GM18526 (cell line): ENCODE results near the gene THOC7.

Experiments
- POLR2A ChIP-seq: IDR thresholded peaks from 3 replicates; pipeline ENCODE4 v1.6.1; 2011; ENCODE audit not compliant: insufficient read length; ENCODE audit errors: extremely low read depth

The THOC7 gene

DNA sequence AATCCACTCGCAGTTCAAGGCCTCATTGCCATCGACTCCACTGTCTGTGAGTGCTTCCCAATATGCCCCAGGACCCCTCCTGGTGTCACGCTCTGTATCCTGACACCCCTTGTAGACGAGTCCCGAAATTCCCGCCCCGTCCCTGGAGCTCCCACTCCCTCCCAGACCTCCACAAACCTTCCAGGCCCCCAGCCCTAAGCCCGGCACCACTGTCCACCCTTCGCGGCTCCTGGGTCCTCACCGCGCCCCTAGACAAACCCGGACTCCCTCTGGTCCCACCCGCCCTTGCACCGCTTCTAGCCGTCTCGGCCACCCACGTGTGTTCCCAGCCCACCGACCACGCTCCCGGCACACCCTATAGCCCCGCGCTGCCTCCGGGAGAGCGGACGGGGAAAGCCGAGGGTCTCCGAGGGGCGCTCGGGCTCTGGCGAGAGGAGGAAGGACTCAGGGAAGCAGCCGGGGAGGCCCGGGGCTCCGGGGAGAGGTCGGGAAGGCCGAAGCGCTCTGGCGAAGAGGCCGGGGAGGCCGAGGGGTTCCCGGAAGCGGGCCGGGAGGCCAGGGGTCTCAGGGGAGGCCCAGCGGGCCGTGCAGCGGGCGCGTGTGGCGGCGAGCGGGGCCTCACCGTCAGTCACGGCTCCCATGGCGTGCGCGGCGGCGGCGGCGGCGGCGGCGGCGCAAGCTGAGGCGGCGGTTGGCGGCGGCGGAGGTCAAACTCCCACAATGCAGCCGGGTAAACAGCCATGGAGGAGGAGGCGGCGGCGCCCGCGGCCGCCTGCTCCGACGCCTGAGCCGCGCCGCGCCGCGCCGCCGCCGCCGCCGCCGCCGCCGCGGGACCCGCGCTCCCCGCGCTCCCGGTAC, at the start of gene THOC7, which contains the start of gene ATXN7:
THOC7 (minus strand) TSS at position 656 of the 858 bp plus-strand sequence; CDS start at position 641, 15 bp downstream.
ATXN7 (plus strand) TSS at position 718 of the 858 bp plus-strand sequence. CDS start 48,732 bp downstream, outside the sequence.
- TF ChIP-seq POLR2A = peak; percentile 29

DNA sequence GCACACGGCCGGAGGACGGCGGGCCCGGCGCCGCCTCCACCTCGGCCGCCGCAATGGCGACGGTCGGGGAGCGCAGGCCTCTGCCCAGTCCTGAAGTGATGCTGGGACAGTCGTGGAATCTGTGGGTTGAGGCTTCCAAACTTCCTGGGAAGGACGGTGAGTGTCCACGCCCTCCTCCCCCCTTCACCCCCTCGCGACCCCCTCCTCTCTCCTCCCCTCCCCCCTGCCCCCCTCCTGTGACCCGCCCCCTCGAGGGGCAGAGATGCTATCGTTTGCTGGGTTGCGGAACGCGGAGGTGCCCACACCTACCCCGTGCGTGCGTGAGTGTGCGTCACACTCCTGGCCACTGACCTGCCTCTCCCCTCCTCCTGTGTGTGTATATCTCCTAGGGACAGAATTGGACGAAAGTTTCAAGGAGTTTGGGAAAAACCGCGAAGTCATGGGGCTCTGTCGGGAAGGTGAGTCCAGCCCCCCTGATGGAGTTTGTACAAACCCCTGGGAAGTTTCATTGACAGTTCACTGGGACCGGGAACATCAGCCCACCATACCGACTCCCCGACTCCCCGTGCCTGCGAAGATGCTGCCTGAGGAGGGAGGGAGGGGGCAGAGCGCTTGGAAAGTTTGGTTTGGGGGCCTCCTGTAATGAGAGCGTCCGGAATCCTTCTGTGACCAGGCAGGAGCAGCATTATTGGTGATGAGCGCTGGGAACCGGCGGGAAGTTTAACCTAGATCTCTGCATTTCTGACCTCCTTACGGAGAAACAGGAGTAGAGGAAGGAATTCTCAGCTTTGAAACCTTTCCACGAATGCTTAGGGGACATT, 49.4 kb upstream of the THOC7 start:
- TF ChIP-seq POLR2A = no peak

DNA sequence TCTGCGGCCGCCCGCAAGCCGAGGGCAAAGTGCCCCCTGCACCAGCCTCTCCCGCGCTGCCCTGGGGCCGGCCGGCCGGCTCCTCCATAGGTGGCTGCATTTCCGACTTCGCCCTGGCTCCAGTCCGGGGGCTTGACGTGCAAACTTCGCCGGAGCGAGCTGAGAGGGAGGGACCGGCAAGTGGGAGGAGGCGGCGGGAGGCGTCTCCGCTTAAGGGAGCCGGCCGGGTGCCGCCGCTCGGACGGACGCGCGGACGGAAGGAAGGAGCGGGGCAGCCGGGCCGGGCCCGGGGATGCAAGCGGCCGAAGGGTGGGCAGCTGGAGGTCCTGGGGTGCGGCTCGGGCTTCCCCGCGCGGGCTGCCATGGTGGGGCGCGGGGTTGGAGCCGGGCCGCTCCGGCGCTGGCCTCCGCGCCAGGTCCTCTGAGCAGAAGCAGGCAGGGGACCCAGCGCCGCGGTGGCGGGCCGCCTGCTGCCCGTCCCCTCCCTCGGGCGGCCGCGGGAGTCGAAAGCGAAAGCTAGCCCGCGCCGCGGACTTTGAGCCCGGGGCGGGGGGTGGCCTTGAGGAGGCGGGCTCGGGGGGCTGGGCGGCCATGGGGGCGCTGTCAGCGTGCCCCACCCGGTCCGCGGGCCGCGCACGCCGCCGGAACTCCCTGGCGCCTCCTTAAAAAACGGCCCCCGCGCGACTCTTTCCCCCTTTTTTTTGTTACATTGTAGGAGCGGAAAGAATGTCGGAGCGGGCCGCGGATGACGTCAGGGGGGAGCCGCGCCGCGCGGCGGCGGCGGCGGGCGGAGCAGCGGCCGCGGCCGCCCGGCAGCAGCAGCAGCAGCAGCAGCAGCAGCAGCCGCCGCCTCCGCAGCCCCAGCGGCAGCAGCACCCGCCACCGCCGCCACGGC, 48.5 kb upstream of the THOC7 start, which contains the start of gene SCAANT1:
SCAANT1 (minus strand) TSS at position 511 of the 895 bp plus-strand sequence.
- TF ChIP-seq POLR2A = peak; percentile 15

- peak; percentile 2 for TF ChIP-seq POLR2A
These were observed 47.9 kb upstream of the THOC7 start for GRCh38 chr3:63911509-63911872.

DNA sequence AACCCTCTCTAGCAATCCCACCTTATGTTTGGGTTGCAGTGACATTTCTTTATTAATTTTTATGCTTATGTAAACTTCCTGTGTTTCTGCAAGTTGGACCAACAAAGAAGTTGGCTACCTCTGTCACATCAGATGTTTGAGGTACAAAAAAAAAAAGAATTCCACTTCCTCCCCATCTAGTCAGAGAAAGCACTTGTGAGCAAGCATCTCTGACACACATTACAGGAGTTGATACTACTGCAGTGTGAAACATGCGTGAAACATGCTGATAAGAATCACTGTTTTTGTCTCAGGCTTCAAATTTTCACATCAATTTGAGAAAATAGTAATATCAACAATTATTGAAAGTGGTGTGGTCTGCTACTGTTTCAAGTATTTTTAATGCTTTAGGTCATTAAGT, 47.3 kb upstream of the THOC7 start:
- TF ChIP-seq POLR2A = no peak

DNA sequence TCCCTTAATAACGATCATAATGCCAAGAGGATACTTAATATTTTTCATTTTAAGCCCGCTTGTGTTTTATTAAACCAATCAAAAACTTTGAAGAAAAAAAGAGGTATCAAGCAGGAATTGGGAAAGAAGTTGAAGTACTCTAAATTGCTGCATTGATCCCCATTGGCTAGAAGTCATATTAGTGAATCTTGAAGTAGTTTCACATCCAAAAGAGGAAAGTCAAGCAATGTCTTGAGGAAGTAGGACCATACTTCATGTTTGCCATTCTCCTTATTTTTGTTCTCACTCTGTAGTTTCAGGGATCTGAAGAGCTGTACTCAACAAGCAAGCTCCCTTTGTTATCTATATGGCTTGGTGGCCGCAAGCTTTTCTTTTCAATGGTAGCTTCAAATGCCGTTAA, 46.4 kb upstream of the THOC7 start:
- no peak for TF ChIP-seq POLR2A

GRCh38 chr3:63909431-63909830, 45.8 kb upstream of the THOC7 start:
- TF ChIP-seq POLR2A = no peak

DNA sequence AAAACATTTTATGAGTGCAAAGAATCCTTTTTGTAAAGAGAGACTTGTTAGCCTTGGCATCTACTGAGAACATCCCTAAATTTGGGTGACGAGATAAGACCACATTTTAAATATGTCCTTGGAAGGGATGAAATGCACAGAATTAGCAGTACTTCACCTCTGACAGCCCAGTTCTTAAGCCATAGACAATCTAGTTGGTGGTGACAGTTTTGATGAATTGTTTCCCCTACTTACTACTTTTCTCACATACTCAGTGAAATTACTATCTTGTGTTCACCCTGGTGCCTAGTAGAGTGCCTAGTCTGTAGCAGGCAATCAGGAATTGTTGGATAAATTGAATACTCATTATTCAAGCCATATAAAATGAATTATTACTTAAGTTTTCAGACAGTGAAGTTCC, 45.2 kb upstream of the THOC7 start:
- no peak for TF ChIP-seq POLR2A

GRCh38 chr3:63908081-63908736, 44.6 kb upstream of the THOC7 start:
- no peak for TF ChIP-seq POLR2A

GRCh38 chr3:63905731-63906620, 42.4 kb upstream of the THOC7 start:
- no peak for TF ChIP-seq POLR2A

DNA sequence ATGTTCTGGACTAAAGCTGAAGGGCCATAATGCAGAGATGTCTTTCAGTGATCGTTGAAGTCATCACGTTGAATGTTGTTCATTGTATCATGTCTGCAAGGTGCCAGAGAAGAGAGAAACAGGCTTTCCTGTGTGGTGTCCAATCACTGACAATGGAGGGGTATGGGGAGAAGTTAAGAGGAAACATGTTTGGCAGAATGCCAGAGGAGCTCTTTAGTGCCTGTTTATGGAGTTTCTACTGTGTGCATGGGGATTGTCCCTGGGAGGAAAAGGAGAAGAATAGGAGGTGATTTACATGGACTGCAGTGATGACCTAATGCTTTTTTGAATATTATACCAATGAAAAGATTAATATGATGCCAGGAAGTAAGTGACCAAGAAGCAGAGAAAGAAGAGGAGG, 36.9 kb upstream of the THOC7 start:
- TF ChIP-seq POLR2A = no peak

DNA sequence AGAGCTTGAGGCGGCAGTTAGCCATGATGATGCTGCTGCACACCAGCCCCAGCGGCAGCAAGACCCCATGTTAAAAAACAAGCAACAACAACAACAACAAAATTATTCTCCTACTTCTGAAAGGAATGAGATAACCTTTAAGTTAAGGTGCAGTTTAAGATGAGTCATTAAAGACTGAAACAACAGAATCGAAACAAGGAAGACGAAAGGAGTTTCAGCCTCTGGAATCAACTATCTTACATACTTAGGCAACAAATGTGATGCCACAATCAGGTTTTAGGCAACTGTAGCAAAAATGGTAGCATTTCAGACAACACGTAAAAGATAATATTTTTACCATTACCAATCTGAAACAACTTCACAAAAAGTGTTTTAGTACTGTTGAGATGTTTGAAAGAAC, 36.4 kb upstream of the THOC7 start:
- TF ChIP-seq POLR2A = no peak

DNA sequence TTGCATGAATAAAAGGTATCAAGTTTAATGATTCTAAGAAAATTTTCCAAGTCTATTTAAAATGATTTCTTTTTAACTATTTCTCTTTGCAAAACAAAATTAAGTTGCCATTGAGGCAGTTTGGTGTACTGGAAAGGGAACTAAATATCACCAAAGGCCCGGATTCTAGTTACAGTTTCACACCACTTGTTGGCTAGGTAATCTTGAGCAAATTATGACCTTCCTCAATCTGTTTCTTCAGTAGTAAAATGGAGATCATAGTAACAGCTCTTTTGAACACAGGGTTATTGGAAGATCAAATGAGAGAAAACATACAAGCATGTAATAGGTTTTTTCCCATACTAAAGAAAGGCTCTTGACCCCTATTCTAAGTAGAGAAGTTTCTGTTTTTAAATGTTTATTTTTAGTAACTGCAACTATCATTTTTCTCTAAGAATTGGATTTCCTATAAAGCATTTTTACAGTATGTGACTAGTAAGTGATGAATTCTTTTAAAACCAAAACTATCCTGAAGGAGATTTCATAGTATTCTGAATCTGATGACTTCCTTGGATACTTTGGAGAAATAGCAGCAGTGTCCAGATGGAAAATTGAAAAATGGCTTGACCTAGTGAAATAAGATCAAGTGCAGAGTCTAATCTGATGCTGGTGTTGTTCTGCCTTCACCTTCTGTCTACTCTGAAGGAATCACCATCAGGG, 32.9 kb upstream of the THOC7 start:
- TF ChIP-seq POLR2A = no peak
